SU-DHL-6 (cell line): ENCODE results near the gene ANKH.

Experiments used
- H2AFZ ChIP-seq: fragments of 200-600 bp; sonication (generic); 2 replicates; pipeline ENCODE4 v1.6.1; 2014; ENCODE audit warnings: low read depth, mild to moderate bottlenecking, moderate library complexity, mixed read lengths, antibody characterized with exemption, low read length; ENCODE audit not compliant: severe bottlenecking
- H3F3A ChIP-seq: fragments of 200-600 bp; shearing (Covaris generic); 2 replicates; pipeline ENCODE4 v1.6.0; 2016; ENCODE audit warnings: antibody characterized with exemption, mild to moderate bottlenecking; ENCODE audit not compliant: insufficient read depth
- H3K27ac ChIP-seq: fragments of 200-600 bp; sonication (generic); 2 replicates; pipeline ENCODE4 v1.5.1; 2016; ENCODE audit warnings: low read depth, mild to moderate bottlenecking, low read length, moderate library complexity, mixed read lengths
- H3K27me3 ChIP-seq: fragments of 200-600 bp; sonication (generic), shearing (Covaris generic); 2 replicates; pipeline ENCODE4 v1.6.0; 2014; ENCODE audit warnings: mild to moderate bottlenecking, low read length
- H3K36me3 ChIP-seq: fragments of 200-600 bp; sonication (generic); 2 replicates; pipeline ENCODE4 v1.6.1; 2014; ENCODE audit warnings: mild to moderate bottlenecking, low read length, mixed read lengths
- H3K4me2 ChIP-seq: fragments of 300-600, 200-600 bp; shearing (Covaris generic), sonication (generic); 2 replicates; pipeline ENCODE4 v1.6.0; 2014; ENCODE audit warnings: low read length, low read depth, mild to moderate bottlenecking; ENCODE audit not compliant: poor library complexity, severe bottlenecking
- H3K4me3 ChIP-seq: fragments of 200-600 bp; sonication (generic); 2 replicates; pipeline ENCODE4 v1.5.1; 2014; ENCODE audit warnings: antibody characterized with exemption, low read length, mild to moderate bottlenecking, mixed read lengths; ENCODE audit not compliant: insufficient read depth, poor library complexity, severe bottlenecking
- H3K79me2 ChIP-seq: fragments of 200-600 bp; sonication (generic); 2 replicates; pipeline ENCODE4 v1.6.1; 2014; ENCODE audit warnings: mild to moderate bottlenecking, low read length, moderate library complexity; ENCODE audit not compliant: insufficient read depth
- H3K9ac ChIP-seq: fragments of 200-600 bp; sonication (generic); 2 replicates; pipeline ENCODE4 v1.7.0; 2014; ENCODE audit warnings: mild to moderate bottlenecking, low read length
- H3K9me2 ChIP-seq: fragments of 200-600 bp; sonication (generic); replicated peaks from 2 replicates; pipeline ENCODE4 v1.6.1; 2014; ENCODE audit warnings: low read length; ENCODE audit not compliant: insufficient read depth
- H3K9me3 ChIP-seq: fragments of 200-600 bp; sonication (generic); 2 replicates; pipeline ENCODE4 v1.6.1; 2014; ENCODE audit warnings: low read length, mixed read lengths; ENCODE audit not compliant: insufficient read depth
- H4K20me1 ChIP-seq: fragments of 200-600 bp; sonication (generic); 2 replicates; pipeline ENCODE4 v1.6.1; 2014; ENCODE audit warnings: low read depth, mild to moderate bottlenecking, antibody characterized with exemption, low read length, moderate library complexity, mixed read lengths
- EZH2phosphoT487 ChIP-seq: fragments of 200-600 bp; sonication (generic), shearing (Covaris generic); conservative IDR thresholded peaks from 2 replicates; pipeline ENCODE4 v1.6.1; 2018; ENCODE audit warnings: mild to moderate bottlenecking, antibody characterized with exemption, low read length, moderate library complexity, mixed read lengths
- TF ChIP-seq, protein P1 (sequence below): fragments of 200-600 bp; sonication (generic); IDR thresholded peaks from one replicate; pipeline ENCODE4 v1.5.1; 2017; ENCODE audit warnings: antibody characterized with exemption, mild to moderate bottlenecking, low read length, moderate library complexity; ENCODE audit not compliant: insufficient read depth, poor library complexity, severe bottlenecking

The ANKH gene

DNA sequence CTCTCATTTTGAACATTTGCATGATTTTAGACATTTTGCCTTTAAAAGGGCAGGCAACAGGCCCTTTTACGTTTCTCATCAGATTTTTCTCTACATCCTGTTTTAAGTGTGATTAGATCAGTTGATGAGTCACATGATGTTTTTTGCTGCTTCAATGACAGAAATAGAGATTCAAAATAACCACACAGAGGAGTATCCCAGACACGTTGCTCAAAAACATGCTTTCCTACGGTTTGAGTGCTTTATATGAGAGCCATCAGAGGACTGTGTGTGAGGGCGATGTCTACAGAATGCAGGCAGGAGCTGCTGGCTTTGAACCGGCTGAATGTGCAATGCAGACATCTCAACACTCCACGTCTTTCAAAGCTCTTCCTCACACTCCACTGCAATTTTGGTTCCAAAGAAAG lies 165.0 kb downstream of the ANKH start:
- H3K27ac ChIP-seq, result no peak overlapping the region
- no peak overlapping the region for H3K4me3 ChIP-seq
- H3F3A ChIP-seq, result peaks cover 12% of the 10 kb centered on the region
- H4K20me1 ChIP-seq, result no peaks in the 10 kb centered on the region
- H3K4me2 ChIP-seq, result no peak overlapping the region
- no peak overlapping the region for H2AFZ ChIP-seq
- TF ChIP-seq, protein P1, sequence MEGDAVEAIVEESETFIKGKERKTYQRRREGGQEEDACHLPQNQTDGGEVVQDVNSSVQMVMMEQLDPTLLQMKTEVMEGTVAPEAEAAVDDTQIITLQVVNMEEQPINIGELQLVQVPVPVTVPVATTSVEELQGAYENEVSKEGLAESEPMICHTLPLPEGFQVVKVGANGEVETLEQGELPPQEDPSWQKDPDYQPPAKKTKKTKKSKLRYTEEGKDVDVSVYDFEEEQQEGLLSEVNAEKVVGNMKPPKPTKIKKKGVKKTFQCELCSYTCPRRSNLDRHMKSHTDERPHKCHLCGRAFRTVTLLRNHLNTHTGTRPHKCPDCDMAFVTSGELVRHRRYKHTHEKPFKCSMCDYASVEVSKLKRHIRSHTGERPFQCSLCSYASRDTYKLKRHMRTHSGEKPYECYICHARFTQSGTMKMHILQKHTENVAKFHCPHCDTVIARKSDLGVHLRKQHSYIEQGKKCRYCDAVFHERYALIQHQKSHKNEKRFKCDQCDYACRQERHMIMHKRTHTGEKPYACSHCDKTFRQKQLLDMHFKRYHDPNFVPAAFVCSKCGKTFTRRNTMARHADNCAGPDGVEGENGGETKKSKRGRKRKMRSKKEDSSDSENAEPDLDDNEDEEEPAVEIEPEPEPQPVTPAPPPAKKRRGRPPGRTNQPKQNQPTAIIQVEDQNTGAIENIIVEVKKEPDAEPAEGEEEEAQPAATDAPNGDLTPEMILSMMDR, result no peak
- no peak for TF ChIP-seq EZH2phosphoT487
- H3K27me3 ChIP-seq, result no peaks in the 10 kb centered on the region
- H3K9me2 ChIP-seq, result no peaks in the 10 kb centered on the region
- H3K79me2 ChIP-seq, result no peaks in the 10 kb centered on the region
- no peaks in the 10 kb centered on the region for H3K9me3 ChIP-seq
- peaks cover 17% of the 10 kb centered on the region for H3K36me3 ChIP-seq
- no peak overlapping the region for H3K9ac ChIP-seq

DNA sequence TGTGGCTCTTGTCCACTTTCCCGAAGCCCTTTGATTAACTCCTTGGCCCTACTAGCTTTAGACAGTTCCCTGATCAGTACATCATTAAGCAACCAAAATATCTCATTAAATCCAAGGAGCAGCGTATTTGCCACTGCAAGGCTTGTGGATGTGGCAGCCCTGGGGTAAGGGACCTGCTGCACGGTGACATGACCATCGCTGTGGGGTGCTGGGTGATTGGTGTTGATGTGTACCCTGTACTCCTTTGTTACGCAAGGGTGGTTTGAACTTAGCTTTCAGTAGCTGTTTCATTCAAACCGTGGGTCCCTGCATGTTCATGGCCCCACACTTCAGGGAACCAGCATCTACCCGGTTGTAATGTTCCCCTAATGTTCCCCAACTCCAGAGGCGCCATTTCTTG lies 166.0 kb downstream of the ANKH start:
- peaks cover 12% of the 10 kb centered on the region for H3F3A ChIP-seq
- peaks cover 17% of the 10 kb centered on the region for H3K36me3 ChIP-seq
- H3K79me2 ChIP-seq, result no peaks in the 10 kb centered on the region
- H3K9me2 ChIP-seq, result no peaks in the 10 kb centered on the region
- H3K4me3 ChIP-seq, result no peak overlapping the region
- no peaks in the 10 kb centered on the region for H3K9me3 ChIP-seq
- H3K4me2 ChIP-seq, result no peak overlapping the region
- no peaks in the 10 kb centered on the region for H3K27me3 ChIP-seq
- no peak overlapping the region for H2AFZ ChIP-seq
- no peak for TF ChIP-seq EZH2phosphoT487
- TF ChIP-seq, protein P1, result no peak
- H3K9ac ChIP-seq, result no peak overlapping the region
- no peaks in the 10 kb centered on the region for H4K20me1 ChIP-seq
- H3K27ac ChIP-seq, result no peak overlapping the region

DNA sequence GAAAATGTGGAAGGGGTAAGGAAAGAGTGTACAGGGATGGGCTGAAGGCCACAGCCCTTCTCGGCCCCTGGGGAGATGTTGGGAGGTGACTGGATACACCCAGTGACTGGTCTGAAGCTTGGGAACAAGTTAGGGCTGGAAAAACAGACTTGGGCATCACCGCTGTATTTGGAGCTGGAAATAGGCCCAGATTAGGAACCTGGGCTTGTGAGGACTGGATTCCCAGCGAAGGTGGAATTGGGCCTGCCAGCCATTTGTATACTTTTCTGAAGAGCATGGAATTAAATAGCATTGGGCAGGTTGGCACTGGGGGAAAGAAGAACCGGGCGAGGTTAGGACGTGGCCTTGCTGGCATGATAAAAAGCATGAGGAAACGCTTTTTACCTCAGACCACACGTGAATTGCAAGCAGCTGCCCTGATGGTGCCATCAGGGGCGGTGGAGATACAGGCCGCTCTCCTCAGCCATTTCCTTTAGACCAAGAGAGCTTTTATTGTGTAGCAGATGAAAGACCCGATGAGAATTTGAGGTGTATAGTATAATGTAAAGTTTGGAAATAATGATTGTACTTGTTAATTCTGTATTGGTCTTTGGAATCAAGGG lies 169.2 kb downstream of the ANKH start:
- Histone ChIP-seq H3K4me2 (no peak overlapping the region), H3K9me3 (no peaks in the 10 kb centered on the region), H3K79me2 (no peaks in the 10 kb centered on the region), H3K36me3 (peaks cover 11% of the 10 kb centered on the region), H3K9me2 (no peaks in the 10 kb centered on the region), H4K20me1 (no peaks in the 10 kb centered on the region), H3K27me3 (no peaks in the 10 kb centered on the region), H3K4me3 (no peak overlapping the region), H2AFZ (no peak overlapping the region), H3F3A (peaks cover 12% of the 10 kb centered on the region; the same call in 1 of the 2 replicates), H3K27ac (no peak overlapping the region), H3K9ac (no peak overlapping the region)
- TF ChIP-seq, protein P1, result no peak
- TF ChIP-seq EZH2phosphoT487, result no peak

DNA sequence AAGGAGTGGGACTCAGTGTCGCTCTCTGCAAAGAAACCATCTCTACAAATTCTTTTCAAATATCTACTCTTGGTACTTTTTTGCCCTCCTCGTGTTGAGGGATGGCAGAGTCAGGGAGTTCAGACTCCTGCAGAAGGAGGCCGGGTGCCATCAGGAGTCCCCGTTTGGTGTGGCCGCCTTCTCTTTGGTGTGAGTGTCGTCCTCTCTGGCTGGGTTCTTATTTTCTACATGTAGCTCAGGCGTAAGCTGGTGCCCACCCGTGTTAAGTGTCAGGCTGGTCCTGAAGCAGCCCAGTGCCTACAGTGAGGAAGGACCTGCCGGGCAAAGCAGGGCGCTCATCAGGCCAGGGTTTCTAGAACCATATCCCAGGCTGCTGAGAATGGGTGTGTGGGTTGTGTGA lies 170.0 kb downstream of the ANKH start:
- H3F3A ChIP-seq, result peaks cover 12% of the 10 kb centered on the region; the same call in 1 of the 2 replicates
- no peaks in the 10 kb centered on the region for H3K79me2 ChIP-seq
- no peak for TF ChIP-seq EZH2phosphoT487
- TF ChIP-seq, protein P1, result no peak
- no peaks in the 10 kb centered on the region for H3K9me3 ChIP-seq
- H3K27ac ChIP-seq, result no peak overlapping the region
- H3K9me2 ChIP-seq, result no peaks in the 10 kb centered on the region
- no peak overlapping the region for H2AFZ ChIP-seq
- no peaks in the 10 kb centered on the region for H3K27me3 ChIP-seq
- H4K20me1 ChIP-seq, result no peaks in the 10 kb centered on the region
- H3K9ac ChIP-seq, result no peak overlapping the region
- no peak overlapping the region for H3K4me2 ChIP-seq
- peaks cover 14% of the 10 kb centered on the region for H3K36me3 ChIP-seq
- no peak overlapping the region for H3K4me3 ChIP-seq
